Kidney epithelial cell (primary cell): ENCODE measurements around the gene RLIM. TPM values are rescaled to one million over a fixed set of nuclear protein-coding genes. Genes with fewer than 3 reads are reported as not detected.
A peak's percentile ranks its signal among the peaks of the same experiment; 100 is the strongest.
"Not testable (repeated sequence)": the region's sequence is repeated elsewhere in the genome, so short reads cannot be mapped to it uniquely, and the experiment has no call there.

Experiments used
- DNase-seq: peaks from one replicate; pipeline ENCODE4 v3.0.0-alpha.2; 2010; ENCODE audit warnings: low read depth
- H3K27me3 ChIP-seq: 2 replicates; pipeline ENCODE4 v1.6.0; 2011; ENCODE audit warnings: low read length; ENCODE audit not compliant: control insufficient read depth, insufficient read depth
- H3K36me3 ChIP-seq: 2 replicates; pipeline ENCODE4 v1.5.1; 2011; ENCODE audit warnings: low read length; ENCODE audit not compliant: control insufficient read depth, insufficient read depth
- H3K4me3 ChIP-seq: 2 replicates; pipeline ENCODE4 v1.5.1; 2011; ENCODE audit warnings: low read depth, mild to moderate bottlenecking, control low read depth, low read length
- CTCF ChIP-seq: IDR thresholded peaks from 2 replicates; pipeline ENCODE4 v1.5.1; 2011; ENCODE audit warnings: mild to moderate bottlenecking, moderate library complexity, low read length, control low read depth, inconsistent platforms; ENCODE audit not compliant: insufficient read depth, poor library complexity, severe bottlenecking
- total RNA-seq: library from RNA; depleted of rRNA; stranded (reverse); fragments of >200 nt; gene quantifications from 2 replicates; pipeline ENCODE4 v1.2.3, GENCODE V29; 2015

Gene RLIM
- total RNA-seq, result 42.9 and 45.3 TPM in 2 replicates

DNA sequence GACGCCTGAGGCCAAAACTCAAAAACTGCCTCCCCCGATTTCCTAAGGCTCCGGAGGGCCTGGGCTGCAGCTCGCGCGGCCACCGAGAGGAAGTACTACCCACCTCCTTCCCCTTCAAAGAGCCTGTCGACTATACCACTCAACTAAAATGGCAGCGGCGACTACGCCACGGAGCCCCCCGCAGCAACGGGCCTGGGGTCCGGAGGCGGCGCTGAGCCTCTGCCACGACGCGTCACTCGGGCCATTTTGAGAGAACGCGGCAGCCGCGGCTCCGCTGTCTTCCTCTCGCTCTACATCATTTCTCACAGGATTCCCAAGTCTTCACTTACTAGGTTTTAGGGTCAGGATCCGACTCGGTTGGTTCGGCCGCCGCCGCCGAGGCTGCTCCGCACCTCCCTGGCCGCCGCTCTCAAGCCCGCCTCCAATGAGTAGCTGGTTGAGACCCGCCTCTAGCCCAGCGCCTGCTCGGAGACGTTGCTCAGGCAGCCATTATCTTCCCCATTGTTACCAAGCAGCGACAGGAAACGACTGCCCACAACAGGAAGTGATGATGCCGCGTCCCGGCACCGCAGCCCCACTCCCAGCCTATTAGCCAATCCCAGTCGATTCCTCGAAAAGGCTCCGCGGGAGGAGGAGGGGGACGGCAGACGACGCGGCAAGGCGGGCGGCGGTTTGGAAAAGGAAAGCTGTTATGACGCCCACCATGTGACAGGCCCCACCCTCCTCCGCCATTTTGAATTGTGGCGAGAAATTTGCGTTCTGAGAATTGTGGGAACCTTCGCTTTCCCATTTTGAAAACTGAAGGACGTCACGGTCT lies at the start of gene RLIM:
Gene RLIM (minus strand): TSS at position 532 of the 817 bp plus-strand sequence. CDS start 18,647 bp downstream, outside the sequence.
- DNase-seq, result peak; percentile 70
- Histone ChIP-seq H3K4me3 (peak within 1 kb of the TSS; percentile 70), H3K36me3 (no peaks in the 10 kb centered on the region), H3K27me3 (no peaks in the 10 kb centered on the region)
- no peak for TF ChIP-seq CTCF

GRCh38 chrX:74656079-74656745 lies 41.8 kb upstream of the RLIM start:
- no peak for TF ChIP-seq CTCF
- no peak for DNase-seq
- Histone ChIP-seq H3K27me3 (no peaks in the 10 kb centered on the region), H3K4me3 (no peak overlapping the region), H3K36me3 (no peaks in the 10 kb centered on the region)

DNA sequence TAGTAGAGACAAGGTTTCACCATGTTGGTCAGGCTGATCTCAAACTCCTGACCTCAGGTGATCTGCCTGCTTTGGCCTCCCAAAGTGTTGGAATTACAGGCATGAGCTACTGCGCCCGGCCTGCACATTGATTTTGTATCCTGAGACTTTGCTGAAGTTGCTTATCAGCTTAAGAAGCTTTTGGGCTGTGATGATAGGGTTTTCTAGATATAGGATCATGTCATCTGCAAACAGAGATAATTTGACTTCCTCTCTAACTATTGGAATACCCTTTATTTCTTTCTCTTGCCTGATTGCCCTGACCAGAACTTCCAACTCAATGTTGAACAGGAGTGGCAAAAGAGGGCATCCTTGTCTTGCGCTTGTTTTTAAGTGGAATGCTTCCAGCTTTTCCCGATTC lies 40.5 kb upstream of the RLIM start:
- DNase-seq, H3K27me3 ChIP-seq, H3K36me3 ChIP-seq: not testable (repeated sequence)

GRCh38 chrX:74636749-74637314 lies 22.4 kb upstream of the RLIM start:
- H3K27me3 ChIP-seq, result no peaks in the 10 kb centered on the region
- H3K4me3 ChIP-seq, result no peak overlapping the region
- no peak for TF ChIP-seq CTCF
- no peaks in the 10 kb centered on the region for H3K36me3 ChIP-seq
- DNase-seq, result no peak

More for the DNA sequence above, 40.5 kb upstream of the RLIM start:
- not testable (repeated sequence) for H3K4me3 ChIP-seq

- H3K27me3 ChIP-seq, result no peaks in the 10 kb centered on the region
- H3K36me3 ChIP-seq, result no peaks in the 10 kb centered on the region
- H3K4me3 ChIP-seq, result peak overlapping the region; percentile 70
- no peak for DNase-seq
- TF ChIP-seq CTCF, result peak; percentile 10
Observed at GRCh38 chrX:74613370-74614092, 893 bp downstream of the RLIM start.

GRCh38 chrX:74606799-74607198 lies 7.6 kb downstream of the RLIM start:
- no peak overlapping the region for H3K4me3 ChIP-seq
- no peak for TF ChIP-seq CTCF
- H3K27me3 ChIP-seq, result no peaks in the 10 kb centered on the region
- no peaks in the 10 kb centered on the region for H3K36me3 ChIP-seq
- DNase-seq, result no peak
